Choroid plexus epithelial cell (primary cell): ENCODE results near the gene INPP5J.

Experiments
- DNase-seq: peaks from one replicate; pipeline ENCODE4 v3.0.0-alpha.2; 2010; ENCODE audit warnings: low read depth
- H3K4me3 ChIP-seq: 2 replicates; pipeline ENCODE4 v1.5.1; 2011; ENCODE audit warnings: low read depth, mild to moderate bottlenecking, control low read depth, low read length, moderate library complexity
- TF ChIP-seq, protein P1 (sequence below): conservative IDR thresholded peaks from 2 replicates; pipeline ENCODE4 v1.5.1; 2011; ENCODE audit warnings: low read depth, mild to moderate bottlenecking, control low read depth, inconsistent platforms, low read length, moderate library complexity

The INPP5J gene

DNA sequence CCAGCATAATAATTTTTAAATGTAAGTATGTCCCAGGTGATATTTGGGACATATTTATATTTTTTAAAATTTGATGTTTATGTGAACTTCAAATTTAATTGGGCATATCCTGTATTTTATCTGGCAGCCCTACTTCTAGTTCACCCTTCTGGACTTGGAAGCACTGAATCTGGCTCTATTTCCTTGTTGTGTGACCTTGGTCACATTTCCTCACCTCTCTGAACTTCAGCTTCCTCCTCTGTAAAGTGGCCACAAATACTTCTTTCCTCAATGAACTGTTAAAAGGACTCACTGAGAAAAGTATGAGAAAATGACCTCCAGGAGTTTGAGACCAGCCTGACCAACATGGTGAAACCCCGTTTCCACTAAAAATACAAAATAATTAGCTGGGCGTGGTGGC is 29.1 kb downstream of the INPP5J start:
- H3K4me3 ChIP-seq, result no peak overlapping the region
- TF ChIP-seq, protein P1, sequence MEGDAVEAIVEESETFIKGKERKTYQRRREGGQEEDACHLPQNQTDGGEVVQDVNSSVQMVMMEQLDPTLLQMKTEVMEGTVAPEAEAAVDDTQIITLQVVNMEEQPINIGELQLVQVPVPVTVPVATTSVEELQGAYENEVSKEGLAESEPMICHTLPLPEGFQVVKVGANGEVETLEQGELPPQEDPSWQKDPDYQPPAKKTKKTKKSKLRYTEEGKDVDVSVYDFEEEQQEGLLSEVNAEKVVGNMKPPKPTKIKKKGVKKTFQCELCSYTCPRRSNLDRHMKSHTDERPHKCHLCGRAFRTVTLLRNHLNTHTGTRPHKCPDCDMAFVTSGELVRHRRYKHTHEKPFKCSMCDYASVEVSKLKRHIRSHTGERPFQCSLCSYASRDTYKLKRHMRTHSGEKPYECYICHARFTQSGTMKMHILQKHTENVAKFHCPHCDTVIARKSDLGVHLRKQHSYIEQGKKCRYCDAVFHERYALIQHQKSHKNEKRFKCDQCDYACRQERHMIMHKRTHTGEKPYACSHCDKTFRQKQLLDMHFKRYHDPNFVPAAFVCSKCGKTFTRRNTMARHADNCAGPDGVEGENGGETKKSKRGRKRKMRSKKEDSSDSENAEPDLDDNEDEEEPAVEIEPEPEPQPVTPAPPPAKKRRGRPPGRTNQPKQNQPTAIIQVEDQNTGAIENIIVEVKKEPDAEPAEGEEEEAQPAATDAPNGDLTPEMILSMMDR, result no peak
- DNase-seq, result no peak

GRCh38 chr22:31153357-31153756 is 30.6 kb downstream of the INPP5J start:
- no peak overlapping the region for H3K4me3 ChIP-seq
- TF ChIP-seq, protein P1, result no peak
- DNase-seq, result no peak

DNA sequence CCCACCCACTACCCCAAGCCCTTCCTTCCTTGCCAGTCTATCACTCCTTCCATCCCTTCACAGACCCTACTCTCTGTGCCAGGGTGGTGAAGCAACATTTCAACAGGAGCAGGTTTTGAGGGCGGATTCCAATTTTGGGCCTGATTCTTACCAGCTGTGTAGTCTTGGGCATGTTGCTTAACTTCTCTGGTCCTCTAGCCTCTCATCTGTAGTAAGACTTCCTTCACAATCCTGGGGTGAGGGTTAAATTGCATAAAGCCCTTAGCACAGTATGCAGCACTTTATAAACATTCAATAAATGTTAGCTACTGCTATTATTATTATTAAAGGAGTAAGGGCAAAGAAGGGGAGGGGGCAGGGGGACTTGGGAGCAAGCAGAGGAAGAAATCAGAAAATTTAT is 32.2 kb downstream of the INPP5J start:
- no peak overlapping the region for H3K4me3 ChIP-seq
- TF ChIP-seq, protein P1, result no peak
- DNase-seq, result no peak

DNA sequence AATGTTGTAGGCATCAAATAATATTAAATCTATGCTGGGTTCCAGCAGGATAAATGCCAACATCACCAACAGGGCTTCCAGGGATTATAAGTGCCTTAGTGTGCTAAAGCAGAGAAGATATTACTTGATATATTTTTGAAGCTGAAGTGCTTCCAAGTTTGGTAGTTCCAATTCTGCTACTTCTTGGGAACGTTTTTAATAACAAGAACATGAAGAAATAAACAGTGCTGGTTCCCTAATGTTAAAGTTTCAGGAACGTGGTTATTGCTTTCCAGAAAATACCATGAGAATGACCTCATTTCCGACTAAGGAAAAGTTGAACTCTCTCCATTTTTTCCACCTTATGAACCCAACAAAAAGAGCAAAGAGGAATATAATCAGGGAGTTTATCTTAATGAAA is 32.7 kb downstream of the INPP5J start:
- peak; percentile 33 for DNase-seq
- TF ChIP-seq, protein P1, result no peak
- no peak overlapping the region for H3K4me3 ChIP-seq

DNA sequence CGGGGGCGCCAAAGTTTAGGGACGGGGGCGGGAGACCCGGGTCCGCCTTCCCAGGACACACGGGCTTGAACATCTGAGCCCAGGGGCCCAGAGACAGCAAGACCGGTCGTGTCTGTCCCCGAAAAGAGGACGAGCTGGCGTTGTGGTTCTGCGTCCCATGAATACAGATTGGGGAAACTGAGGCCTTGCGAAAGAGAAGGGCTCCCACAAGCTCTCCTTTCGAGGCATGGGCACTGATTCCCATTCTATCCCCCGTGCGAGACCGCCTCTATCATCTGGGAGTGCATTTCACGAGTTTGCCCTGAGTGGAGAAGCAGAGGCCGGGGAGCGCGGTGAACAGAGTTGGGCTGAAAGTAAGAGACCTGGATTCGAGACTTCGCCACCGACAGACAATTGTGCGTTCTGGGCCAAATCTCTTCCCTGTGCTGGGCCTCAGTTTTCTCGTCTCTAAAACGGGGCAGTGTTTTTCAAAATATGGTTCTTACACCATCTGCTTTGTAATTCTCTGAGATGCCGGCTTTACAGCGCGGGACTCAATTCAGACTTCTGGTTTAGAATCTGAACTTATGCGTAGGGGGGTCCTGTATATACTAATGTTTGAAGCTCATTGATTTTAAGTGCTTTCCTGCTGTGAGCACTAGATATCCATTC is 37.7 kb downstream of the INPP5J start:
- TF ChIP-seq, protein P1, result no peak
- peak overlapping the region; percentile 83 for H3K4me3 ChIP-seq
- DNase-seq, result peak; percentile 42

DNA sequence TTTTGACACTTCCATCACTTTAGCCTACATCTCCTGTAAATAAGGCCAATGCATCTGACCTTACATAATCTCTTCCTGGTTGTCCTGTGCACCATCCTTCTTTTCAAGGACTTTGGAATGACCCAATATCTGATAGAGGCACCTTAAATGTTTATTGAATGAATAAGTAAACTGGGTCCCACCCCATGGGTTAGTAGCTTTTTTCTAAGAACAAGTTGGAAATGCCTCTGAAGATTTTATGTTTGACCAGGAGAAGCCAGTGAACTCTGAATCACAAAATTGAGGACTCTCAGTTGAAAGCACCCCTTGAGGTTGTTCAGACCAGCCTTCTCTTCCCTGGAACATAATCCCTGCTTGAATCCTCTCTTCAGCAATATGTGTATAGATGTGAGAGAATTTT is 38.6 kb downstream of the INPP5J start:
- no peak for DNase-seq
- TF ChIP-seq, protein P1, result no peak
- H3K4me3 ChIP-seq, result no peak overlapping the region
